Trophoblast cell (in vitro differentiated cells and primary cell): ENCODE results near the gene AACS.

Experiments used
- DNase-seq, 2 donors: peaks; one replicate each; pipeline ENCODE4 v3.0.0-alpha.2; 2016
- H2AFZ ChIP-seq: 2 replicates; pipeline ENCODE4 v1.6.1; 2013; ENCODE audit warnings: low read length, moderate library complexity, mild to moderate bottlenecking; ENCODE audit not compliant: insufficient read depth, poor library complexity
- H2AK5ac ChIP-seq: 2 replicates; pipeline ENCODE4 v1.6.1; 2013; ENCODE audit warnings: mild to moderate bottlenecking, low read length
- H2BK120ac ChIP-seq: 2 replicates; pipeline ENCODE4 v1.6.1; 2013; ENCODE audit warnings: low read length, mild to moderate bottlenecking, moderate library complexity; ENCODE audit not compliant: insufficient read depth, poor library complexity
- H2BK12ac ChIP-seq: 2 replicates; pipeline ENCODE4 v1.6.1; 2013; ENCODE audit warnings: mild to moderate bottlenecking, low read length, moderate library complexity
- H2BK5ac ChIP-seq: 2 replicates; pipeline ENCODE4 v1.6.1; 2013; ENCODE audit warnings: low read length, low read depth, moderate library complexity, mild to moderate bottlenecking; ENCODE audit not compliant: poor library complexity
- H3K14ac ChIP-seq: 2 replicates; pipeline ENCODE4 v1.6.1; 2013; ENCODE audit warnings: mild to moderate bottlenecking, low read length
- H3K18ac ChIP-seq: 2 replicates; pipeline ENCODE4 v1.6.1; 2013; ENCODE audit warnings: mild to moderate bottlenecking, low read length
- H3K23ac ChIP-seq: 2 replicates; pipeline ENCODE4 v1.6.1; 2013; ENCODE audit warnings: low read length
- H3K27ac ChIP-seq: 2 replicates; pipeline ENCODE4 v1.5.1; 2013; ENCODE audit warnings: low read depth, mild to moderate bottlenecking, inconsistent platforms, low read length, moderate library complexity
- H3K27me3 ChIP-seq: 2 replicates; pipeline ENCODE4 v1.6.1; 2013; ENCODE audit warnings: inconsistent platforms, mild to moderate bottlenecking, low read length, moderate library complexity; ENCODE audit not compliant: insufficient read depth
- H3K36me3 ChIP-seq, 2 experiments: 1 replicate in 1 of 2; 2 replicates in 1 of 2; pipeline ENCODE4 v1.6.1; 2013; ENCODE audit warnings: low read length in 2 of 2, mild to moderate bottlenecking in 2 of 2, moderate library complexity in 1 of 2; ENCODE audit not compliant: insufficient read depth in 2 of 2, control insufficient read depth in 1 of 2
- H3K4ac ChIP-seq: 2 replicates; pipeline ENCODE4 v1.6.1; 2013; ENCODE audit warnings: low read depth, mild to moderate bottlenecking, low read length, moderate library complexity
- H3K4me1 ChIP-seq, 2 experiments: 1 replicate in 1 of 2; 2 replicates in 1 of 2; pipeline ENCODE4 v1.6.1; 2013; ENCODE audit warnings: low read length in 2 of 2, mild to moderate bottlenecking in 2 of 2, moderate library complexity in 1 of 2; ENCODE audit not compliant: insufficient read depth in 2 of 2, control insufficient read depth in 1 of 2
- H3K4me2 ChIP-seq: 2 replicates; pipeline ENCODE4 v1.6.1; 2013; ENCODE audit warnings: inconsistent platforms, mild to moderate bottlenecking, low read length, moderate library complexity
- H3K4me3 ChIP-seq: 2 replicates; pipeline ENCODE4 v1.5.1; 2013; ENCODE audit warnings: mild to moderate bottlenecking, low read depth, low read length, inconsistent platforms
- H3K79me1 ChIP-seq: one replicate; pipeline ENCODE4 v1.6.1; 2013; ENCODE audit warnings: low read length
- H3K79me2 ChIP-seq: 2 replicates; pipeline ENCODE4 v1.6.1; 2013; ENCODE audit warnings: low read length, mild to moderate bottlenecking; ENCODE audit not compliant: control insufficient read depth, insufficient read depth, poor library complexity
- H3K9ac ChIP-seq: 2 replicates; pipeline ENCODE4 v1.6.1; 2013; ENCODE audit warnings: mild to moderate bottlenecking, low read length
- H3K9me3 ChIP-seq: 2 replicates; pipeline ENCODE4 v1.6.1; 2013; ENCODE audit warnings: low read depth, mild to moderate bottlenecking, control low read depth, inconsistent platforms, low read length; ENCODE audit not compliant: insufficient read depth
- H4K12ac ChIP-seq: 2 replicates; pipeline ENCODE4 v1.6.1; 2013; ENCODE audit warnings: low read depth, mild to moderate bottlenecking, low read length, moderate library complexity
- H4K8ac ChIP-seq: 2 replicates; pipeline ENCODE4 v1.6.1; 2013; ENCODE audit warnings: low read depth, mild to moderate bottlenecking, low read length, moderate library complexity
- H4K91ac ChIP-seq: one replicate; pipeline ENCODE4 v1.6.1; 2013; ENCODE audit warnings: low read depth, mild to moderate bottlenecking, low read length, moderate library complexity
- WGBS: extraction: QIAGEN DNeasy Blood & Tissue Kit; methylation state at CpG from one replicate; pipeline ENCODE4 v1.1.7; 2013; ENCODE audit warnings: missing lambda C conversion rate; ENCODE audit not compliant: insufficient read length, insufficient coverage; ENCODE audit errors: extremely low coverage; 5-methylcytosine and 5-hydroxymethylcytosine counted together

Gene AACS

GRCh38 chr12:125167658-125168057 is 102.4 kb downstream of the AACS start:
- H3K36me3 ChIP-seq: no peaks in the 10 kb centered on the region
- H2BK12ac ChIP-seq: no peak overlapping the region
- no peak overlapping the region for H3K9ac ChIP-seq
- no CpG with 5 or more reads among the region's 3 CpGs for WGBS
- no peaks in the 10 kb centered on the region for H3K4me1 ChIP-seq
- H3K4ac ChIP-seq: no peak overlapping the region
- no peak overlapping the region for H3K14ac ChIP-seq
- no peak overlapping the region for H3K27ac ChIP-seq
- DNase-seq: no peak
- H2AFZ ChIP-seq: no peak overlapping the region
- no peak overlapping the region for H3K4me2 ChIP-seq
- H4K8ac ChIP-seq: no peak overlapping the region
- H2BK5ac ChIP-seq: no peak overlapping the region
- no peak overlapping the region for H2AK5ac ChIP-seq
- no peaks in the 10 kb centered on the region for H3K27me3 ChIP-seq
- H3K79me2 ChIP-seq: no peaks in the 10 kb centered on the region
- peaks cover 1% of the 10 kb centered on the region for H3K9me3 ChIP-seq
- no peaks in the 10 kb centered on the region for H3K79me1 ChIP-seq
- no peak overlapping the region for H4K12ac ChIP-seq
- H4K91ac ChIP-seq: no peak overlapping the region
- H3K23ac ChIP-seq: no peak overlapping the region
- no peak overlapping the region for H3K4me3 ChIP-seq
- H3K18ac ChIP-seq: no peak overlapping the region
- no peak overlapping the region for H2BK120ac ChIP-seq

- no peak overlapping the region for H3K14ac ChIP-seq
- no peaks in the 10 kb centered on the region for H3K79me2 ChIP-seq
- H3K4me1 ChIP-seq: no peaks in the 10 kb centered on the region
- no peak overlapping the region for H3K9ac ChIP-seq
- no peak overlapping the region for H4K12ac ChIP-seq
- H2BK12ac ChIP-seq: no peak overlapping the region
- no CpG with 5 or more reads among the region's 2 CpGs for WGBS
- no peak for DNase-seq
- no peak overlapping the region for H2AFZ ChIP-seq
- no peak overlapping the region for H3K23ac ChIP-seq
- no peaks in the 10 kb centered on the region for H3K79me1 ChIP-seq
- H4K91ac ChIP-seq: no peak overlapping the region
- peaks cover 1% of the 10 kb centered on the region for H3K9me3 ChIP-seq
- H3K4me3 ChIP-seq: no peak overlapping the region
- H3K4me2 ChIP-seq: no peak overlapping the region
- no peaks in the 10 kb centered on the region for H3K36me3 ChIP-seq
- no peak overlapping the region for H4K8ac ChIP-seq
- no peak overlapping the region for H3K18ac ChIP-seq
- H2BK5ac ChIP-seq: no peak overlapping the region
- H2AK5ac ChIP-seq: no peak overlapping the region
- no peak overlapping the region for H3K4ac ChIP-seq
- no peak overlapping the region for H3K27ac ChIP-seq
- H3K27me3 ChIP-seq: no peaks in the 10 kb centered on the region
- no peak overlapping the region for H2BK120ac ChIP-seq
Observed at GRCh38 chr12:125169451-125169850, 104.2 kb downstream of the AACS start.

GRCh38 chr12:125169870-125170269 is 104.6 kb downstream of the AACS start:
- H3K4me3 ChIP-seq: no peak overlapping the region

GRCh38 chr12:125171267-125171666 is 106.0 kb downstream of the AACS start:
- H3K36me3 ChIP-seq: no peaks in the 10 kb centered on the region
- no CpG with 5 or more reads among the region's 3 CpGs for WGBS
- H2BK5ac ChIP-seq: no peak overlapping the region

More at GRCh38 chr12:125169870-125170269, 104.6 kb downstream of the AACS start:
- Histone ChIP-seq H2AFZ (no peak overlapping the region), H3K9ac (no peak overlapping the region), H4K12ac (no peak overlapping the region), H3K9me3 (peaks cover 1% of the 10 kb centered on the region), H4K91ac (no peak overlapping the region), H3K4me1 (no peaks in the 10 kb centered on the region), H3K79me1 (no peaks in the 10 kb centered on the region), H3K27me3 (no peaks in the 10 kb centered on the region), H3K18ac (no peak overlapping the region), H3K4ac (no peak overlapping the region), H3K4me2 (no peak overlapping the region), H2BK12ac (no peak overlapping the region), H2AK5ac (no peak overlapping the region), H3K36me3 (no peaks in the 10 kb centered on the region), H4K8ac (no peak overlapping the region), H3K27ac (no peak overlapping the region), H2BK120ac (no peak overlapping the region), H2BK5ac (no peak overlapping the region), H3K23ac (no peak overlapping the region), H3K79me2 (no peaks in the 10 kb centered on the region), H3K14ac (no peak overlapping the region)
- WGBS: no CpG with 5 or more reads among the region's 8 CpGs
- DNase-seq: no peak

More at GRCh38 chr12:125171267-125171666, 106.0 kb downstream of the AACS start:
- no peak for DNase-seq
- Histone ChIP-seq H2BK120ac (no peak overlapping the region), H3K27ac (no peak overlapping the region), H2BK12ac (no peak overlapping the region), H3K14ac (no peak overlapping the region), H3K79me2 (no peaks in the 10 kb centered on the region), H3K9ac (no peak overlapping the region), H3K79me1 (no peaks in the 10 kb centered on the region), H3K18ac (no peak overlapping the region), H4K8ac (no peak overlapping the region), H3K4ac (no peak overlapping the region), H3K4me3 (no peak overlapping the region), H2AFZ (no peak overlapping the region), H4K12ac (no peak overlapping the region), H3K4me1 (no peaks in the 10 kb centered on the region), H2AK5ac (no peak overlapping the region), H3K9me3 (peaks cover 4% of the 10 kb centered on the region), H3K27me3 (no peaks in the 10 kb centered on the region), H4K91ac (no peak overlapping the region), H3K4me2 (no peak overlapping the region), H3K23ac (no peak overlapping the region)
